ENCODE measurements around the gene DYTN. TPM values are rescaled to one million over a fixed set of nuclear protein-coding genes. Genes with fewer than 3 reads are reported as not detected.
A peak's percentile ranks its signal among the peaks of the same experiment; 100 is the strongest.

The DYTN gene
- total and polyA plus RNA-seq, 12 donors, result not detected

- Histone ChIP-seq H3K27me3 (peaks cover 0 to 18% (median 10%) of the 10 kb centered on the region in 7 donors), H3K27ac (no peak overlapping the region)
- no peak for DNase-seq
Observed at GRCh38 chr2:206627632-206628031, 90.6 kb downstream of the DYTN start.

GRCh38 chr2:206626108-206626507 is 92.1 kb downstream of the DYTN start:
- no peak for DNase-seq
- TF ChIP-seq CTCF (IDR thresholded peaks at IDR 0.05), result no peak
- H3K27me3 ChIP-seq, result peaks cover 0 to 18% (median 5%) of the 10 kb centered on the region in 7 donors
- ATAC-seq, result no peak
- no peak overlapping the region for H3K27ac ChIP-seq
- H3K4me3 ChIP-seq, result no peak overlapping the region
- no peaks in the 10 kb centered on the region for H3K4me1 ChIP-seq
- intact Hi-C loops (cut with DNase I), result no loop called here
- WGBS, 2 donors, result 58 to 70% methylated on average over 2 of the region's 2 CpGs
- no peaks in the 10 kb centered on the region for H3K9me3 ChIP-seq
- no peaks in the 10 kb centered on the region for H3K36me3 ChIP-seq

More at GRCh38 chr2:206627632-206628031, 90.6 kb downstream of the DYTN start:
- Histone ChIP-seq H3K4me3 (no peak overlapping the region), H3K4me1 (no peaks in the 10 kb centered on the region), H3K36me3 (no peaks in the 10 kb centered on the region), H3K9me3 (no peaks in the 10 kb centered on the region)
- intact Hi-C loops (cut with DNase I), result no loop called here
- ATAC-seq, result no peak
- no peak for TF ChIP-seq CTCF (IDR thresholded peaks at IDR 0.05)

GRCh38 chr2:206619011-206619410 is 99.2 kb downstream of the DYTN start:
- WGBS, 2 donors, result 69 to 75% methylated on average over 3 of the region's 3 CpGs
- no peak for ATAC-seq
- intact Hi-C loops (cut with DNase I), result no loop called here
- Histone ChIP-seq H3K36me3 (no peaks in the 10 kb centered on the region), H3K9me3 (no peaks in the 10 kb centered on the region), H3K4me1 (peaks cover 0 to 12% (median 0%) of the 10 kb centered on the region in 9 donors), H3K4me3 (no peak overlapping the region), H3K27ac (no peak overlapping the region), H3K27me3 (no peaks in the 10 kb centered on the region)
- TF ChIP-seq CTCF (IDR thresholded peaks at IDR 0.05), result no peak
- DNase-seq, result no peak

- no peak for TF ChIP-seq CTCF (IDR thresholded peaks at IDR 0.05)
- no peaks in the 10 kb centered on the region for H3K27me3 ChIP-seq
- H3K4me1 ChIP-seq, result peaks cover 0 to 12% (median 0%) of the 10 kb centered on the region in 9 donors
- ATAC-seq (no peak), DNase-seq (no peak)
- no peaks in the 10 kb centered on the region for H3K9me3 ChIP-seq
- 77 to 89% methylated on average over 2 of the region's 2 CpGs for WGBS, 2 donors
- H3K27ac ChIP-seq, result peak overlapping the region in 5 of 10 donors; percentile 38 to 75 (median 60)
- H3K36me3 ChIP-seq, result peaks cover 0 to 10% (median 0%) of the 10 kb centered on the region in 9 donors
- intact Hi-C loops (cut with DNase I), result no loop called here
- H3K4me3 ChIP-seq, result no peak overlapping the region
Observed at GRCh38 chr2:206616151-206616550, 102.0 kb downstream of the DYTN start.

All from heart right ventricle (tissue), 16 donors.